MG63 (cell line): ENCODE data around the gene GOLM1. TPM values are rescaled to one million over a fixed set of nuclear protein-coding genes. Genes with fewer than 3 reads are reported as not detected.
"Not testable (repeated sequence)": the region's sequence is repeated elsewhere in the genome, so short reads cannot be mapped to it uniquely, and the experiment has no call there.

ENCODE experiments used
- DNase-seq: peaks from one replicate; pipeline ENCODE4 v3.0.0-alpha.2; 2020
- H3K27me3 ChIP-seq: fragments of 250-450 bp; sonication (Bioruptor Pico); 2 replicates; pipeline ENCODE4 v1.5.1; 2020; ENCODE audit warnings: mild to moderate bottlenecking, moderate library complexity
- H3K36me3 ChIP-seq: fragments of 250-450 bp; sonication (Bioruptor Pico); 2 replicates; pipeline ENCODE4 v1.5.1; 2020; ENCODE audit warnings: mild to moderate bottlenecking, moderate library complexity
- H3K4me3 ChIP-seq: fragments of 250-450 bp; sonication (Bioruptor Pico); 2 replicates; pipeline ENCODE4 v1.5.1; 2020; ENCODE audit warnings: mild to moderate bottlenecking, moderate library complexity
- H3K9me3 ChIP-seq: fragments of 250-450 bp; sonication (Bioruptor Pico); 2 replicates; pipeline ENCODE4 v1.5.1; 2020; ENCODE audit warnings: mild to moderate bottlenecking, moderate library complexity
- total RNA-seq: library from RNA; depleted of rRNA; stranded (reverse); fragments of >200 nt; shearing (Covaris generic); gene quantifications from 2 replicates; pipeline ENCODE4 v1.2.3, GENCODE V29; 2014; ENCODE audit warnings: low replicate concordance

Gene GOLM1
- total RNA-seq, 1 experiment from 2014 or later = 37.9 TPM

- Histone ChIP-seq H3K27me3 (no peaks in the 10 kb centered on the region), H3K9me3 (no peaks in the 10 kb centered on the region), H3K36me3 (no peaks in the 10 kb centered on the region), H3K4me3 (no peak overlapping the region)
- no peak for DNase-seq
Measured at GRCh38 chr9:86061972-86062739, 37.2 kb downstream of the GOLM1 start.

GRCh38 chr9:86057491-86057890 lies 41.9 kb downstream of the GOLM1 start:
- H3K9me3 ChIP-seq = no peaks in the 10 kb centered on the region
- H3K36me3 ChIP-seq = no peaks in the 10 kb centered on the region
- no peaks in the 10 kb centered on the region for H3K27me3 ChIP-seq
- DNase-seq = no peak
- no peak overlapping the region for H3K4me3 ChIP-seq

DNA sequence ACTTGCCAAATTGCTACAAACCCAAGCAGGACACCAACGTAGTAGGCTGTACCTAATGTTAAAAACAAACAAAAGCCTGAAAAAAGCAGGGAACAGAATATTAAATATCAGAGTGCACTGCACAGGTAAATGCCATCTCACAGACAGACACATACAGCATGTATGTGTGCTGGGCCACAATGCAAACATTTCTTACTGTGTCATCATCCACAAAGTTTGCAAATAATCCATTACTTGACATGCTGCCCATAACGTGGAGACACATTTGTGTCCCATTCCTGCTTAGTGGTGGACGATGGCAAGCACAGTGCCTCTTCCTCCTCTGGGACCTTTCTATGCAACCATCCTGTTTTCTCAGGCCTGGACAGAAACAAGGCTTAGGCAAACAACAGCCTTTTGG lies 44.7 kb downstream of the GOLM1 start:
- no peaks in the 10 kb centered on the region for H3K27me3 ChIP-seq
- no peak overlapping the region for H3K4me3 ChIP-seq
- no peaks in the 10 kb centered on the region for H3K36me3 ChIP-seq
- no peak for DNase-seq
- H3K9me3 ChIP-seq = no peaks in the 10 kb centered on the region

DNA sequence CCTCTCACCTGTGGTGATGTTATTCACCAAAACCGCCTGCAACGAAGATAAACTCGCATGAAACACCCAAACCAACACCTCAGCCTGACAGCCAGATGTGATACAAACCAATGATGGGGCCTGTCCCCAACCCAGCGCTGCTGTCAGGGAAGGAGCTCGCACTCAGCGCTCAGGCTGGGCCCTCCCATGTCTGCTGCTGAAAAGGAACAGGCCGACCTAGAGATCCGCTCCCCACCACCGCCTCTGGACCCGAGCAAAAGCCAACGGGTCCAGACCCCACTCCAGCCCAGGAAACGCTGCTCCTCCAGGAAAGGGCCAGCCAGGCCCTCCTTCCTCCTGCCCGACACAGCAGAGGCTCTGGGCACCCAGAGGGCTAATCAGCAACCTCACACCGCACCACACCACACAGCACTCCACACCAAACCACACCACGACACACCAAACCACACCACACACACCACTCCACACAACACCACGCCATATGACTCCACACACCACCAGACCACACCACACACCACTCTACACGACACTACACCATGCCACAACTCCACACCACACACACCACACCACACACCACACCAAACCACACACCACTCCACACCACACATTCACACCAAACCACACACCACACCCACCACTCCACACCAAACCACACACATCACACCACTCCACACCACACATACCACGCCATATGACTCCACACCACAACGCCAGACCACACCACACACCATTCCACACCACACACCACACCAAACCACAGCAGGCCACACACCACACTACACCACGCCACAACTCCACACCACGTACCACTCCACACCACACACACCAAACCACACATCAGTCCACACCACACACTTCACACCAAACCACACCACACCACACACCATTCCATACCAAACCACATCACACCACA lies 46.5 kb downstream of the GOLM1 start:
- no peaks in the 10 kb centered on the region for H3K27me3 ChIP-seq
- H3K36me3 ChIP-seq = no peaks in the 10 kb centered on the region
- H3K4me3 ChIP-seq = no peak overlapping the region
- no peaks in the 10 kb centered on the region for H3K9me3 ChIP-seq
- DNase-seq = no peak

- not testable (repeated sequence) for H3K4me3 ChIP-seq, H3K36me3 ChIP-seq, H3K27me3 ChIP-seq, DNase-seq, H3K9me3 ChIP-seq
Measured at GRCh38 chr9:86048018-86048742, 51.2 kb downstream of the GOLM1 start.

DNA sequence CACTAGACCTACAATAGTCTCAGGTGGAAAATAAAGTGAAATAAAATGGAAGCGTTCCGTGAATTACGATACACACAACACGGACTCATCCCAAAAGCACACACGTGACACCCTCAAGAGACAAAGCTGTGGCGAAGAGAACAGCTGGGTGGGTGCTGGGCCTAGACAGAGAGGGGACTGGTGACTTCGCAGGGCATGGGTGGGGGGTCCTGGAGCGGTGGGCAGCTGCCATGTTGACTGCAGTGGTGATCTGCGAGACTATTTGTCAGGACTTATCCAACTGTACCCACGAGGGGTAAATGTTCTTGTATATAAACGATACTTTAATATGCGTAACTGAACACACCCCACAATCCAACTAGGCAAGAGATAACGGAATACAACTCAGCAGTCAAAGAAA lies 52.0 kb downstream of the GOLM1 start:
- DNase-seq = no peak
- Histone ChIP-seq H3K36me3 (no peaks in the 10 kb centered on the region), H3K9me3 (no peaks in the 10 kb centered on the region; the same call in 1 of the 2 replicates), H3K27me3 (no peaks in the 10 kb centered on the region), H3K4me3 (no peak overlapping the region)

- H3K36me3 ChIP-seq = no peaks in the 10 kb centered on the region
- H3K27me3 ChIP-seq = no peaks in the 10 kb centered on the region
- no peak for DNase-seq
- H3K4me3 ChIP-seq = no peak overlapping the region
- H3K9me3 ChIP-seq = no peaks in the 10 kb centered on the region; the same call in 1 of the 2 replicates
Measured at GRCh38 chr9:86046930-86047341, 52.4 kb downstream of the GOLM1 start.

- no peaks in the 10 kb centered on the region; the same call in 1 of the 2 replicates for H3K9me3 ChIP-seq
- DNase-seq = no peak
- no peak overlapping the region for H3K4me3 ChIP-seq
- no peaks in the 10 kb centered on the region for H3K27me3 ChIP-seq
- H3K36me3 ChIP-seq = no peaks in the 10 kb centered on the region
Measured at GRCh38 chr9:86046071-86046636, 53.2 kb downstream of the GOLM1 start.

GRCh38 chr9:86045654-86046053 lies 53.7 kb downstream of the GOLM1 start:
- no peaks in the 10 kb centered on the region for H3K36me3 ChIP-seq
- no peaks in the 10 kb centered on the region for H3K27me3 ChIP-seq
- no peak overlapping the region for H3K4me3 ChIP-seq
- H3K9me3 ChIP-seq = no peaks in the 10 kb centered on the region; the same call in 1 of the 2 replicates
- DNase-seq = no peak

DNA sequence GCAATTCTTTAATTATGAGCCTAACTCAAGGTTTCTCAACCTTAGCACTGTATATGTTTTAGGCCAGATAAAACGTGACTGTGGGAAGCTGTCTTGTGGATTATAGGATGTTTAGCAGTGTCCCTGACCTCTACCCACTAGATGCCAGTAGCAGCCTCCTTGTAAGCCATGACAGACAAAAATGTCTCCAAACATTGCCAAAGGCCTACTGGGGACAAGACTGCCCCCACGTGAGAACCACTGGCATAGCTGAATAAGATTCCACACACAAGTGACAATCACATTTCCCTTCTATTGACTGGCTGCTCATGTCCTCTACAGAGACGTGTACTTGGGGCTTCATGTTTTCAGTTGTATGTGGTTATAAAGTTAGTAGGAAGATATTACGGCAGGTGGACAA lies 55.4 kb downstream of the GOLM1 start:
- no peaks in the 10 kb centered on the region for H3K27me3 ChIP-seq
- H3K4me3 ChIP-seq = no peak overlapping the region
- H3K9me3 ChIP-seq = no peaks in the 10 kb centered on the region; the same call in 1 of the 2 replicates
- H3K36me3 ChIP-seq = no peaks in the 10 kb centered on the region
- no peak for DNase-seq

DNA sequence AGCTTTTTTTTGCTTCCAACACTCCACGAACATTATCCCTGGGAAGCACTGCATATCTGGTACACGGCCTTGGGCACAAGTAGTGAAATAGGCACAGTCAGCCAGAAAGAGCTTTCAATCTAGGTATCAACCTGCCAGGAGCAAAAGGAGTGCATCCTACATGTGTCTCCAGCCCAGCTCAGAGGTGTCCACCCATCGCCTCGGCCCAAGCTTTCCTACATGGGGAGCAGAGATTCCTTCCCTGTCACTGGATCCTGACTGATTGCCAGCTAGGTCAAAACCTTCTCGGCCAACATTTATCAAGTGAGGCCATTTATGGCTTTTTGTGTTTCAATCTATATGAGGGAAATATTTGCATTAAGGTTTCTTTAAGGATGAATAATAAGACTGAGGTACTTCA lies 55.8 kb downstream of the GOLM1 start:
- Histone ChIP-seq H3K36me3 (no peaks in the 10 kb centered on the region), H3K9me3 (no peaks in the 10 kb centered on the region; the same call in 1 of the 2 replicates), H3K27me3 (no peaks in the 10 kb centered on the region), H3K4me3 (no peak overlapping the region)
- DNase-seq = no peak

DNA sequence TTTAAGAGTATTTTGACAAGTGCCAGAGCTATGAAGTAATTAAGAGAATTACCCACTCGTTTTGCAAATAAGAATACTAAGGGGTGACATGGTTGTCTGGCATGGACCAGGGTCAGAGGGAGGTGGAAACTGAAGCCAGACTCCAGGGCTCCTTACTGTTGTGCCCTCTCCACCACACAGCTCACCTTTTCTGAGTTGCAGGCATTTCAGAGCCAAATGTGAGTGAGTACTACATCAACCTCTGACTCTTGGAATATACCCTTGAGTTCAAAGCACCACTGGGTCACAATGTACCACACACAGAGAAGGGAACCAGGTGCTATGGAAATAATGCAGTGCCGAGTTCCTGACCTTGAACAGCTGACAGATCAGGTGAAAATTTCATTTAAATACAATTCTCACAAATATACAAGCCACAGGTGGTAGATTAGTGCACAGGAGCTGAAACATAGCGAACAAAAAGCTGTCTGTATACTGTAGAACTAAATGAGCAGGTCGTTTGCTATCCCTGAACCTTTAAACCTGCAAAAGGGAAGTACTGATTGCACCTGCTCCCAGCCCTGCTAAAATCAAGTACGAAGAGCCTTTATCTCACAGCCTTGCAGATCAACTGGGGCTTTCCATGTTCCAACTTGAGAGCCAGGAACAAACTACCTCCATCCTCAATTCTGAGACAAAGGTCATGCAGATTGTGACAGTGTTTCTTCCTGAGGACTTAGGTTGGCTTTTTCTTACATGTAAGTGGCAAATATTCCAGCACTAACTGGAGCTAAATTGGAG lies 57.0 kb downstream of the GOLM1 start:
- DNase-seq = no peak
- Histone ChIP-seq H3K9me3 (no peaks in the 10 kb centered on the region; the same call in 1 of the 2 replicates), H3K4me3 (no peak overlapping the region), H3K36me3 (no peaks in the 10 kb centered on the region), H3K27me3 (no peaks in the 10 kb centered on the region)

GRCh38 chr9:86041311-86041741 lies 58.0 kb downstream of the GOLM1 start:
- Histone ChIP-seq H3K4me3 (no peak overlapping the region), H3K27me3 (no peaks in the 10 kb centered on the region), H3K36me3 (no peaks in the 10 kb centered on the region), H3K9me3 (no peaks in the 10 kb centered on the region; the same call in 1 of the 2 replicates)
- DNase-seq = no peak

- Histone ChIP-seq H3K4me3 (no peak overlapping the region), H3K27me3 (no peaks in the 10 kb centered on the region), H3K9me3 (no peaks in the 10 kb centered on the region; the same call in 1 of the 2 replicates), H3K36me3 (no peaks in the 10 kb centered on the region)
- DNase-seq = no peak
Measured at GRCh38 chr9:86040861-86041155, 58.5 kb downstream of the GOLM1 start.

- Histone ChIP-seq H3K9me3 (no peaks in the 10 kb centered on the region), H3K4me3 (no peak overlapping the region), H3K27me3 (no peaks in the 10 kb centered on the region), H3K36me3 (no peaks in the 10 kb centered on the region)
- DNase-seq = no peak
Measured at GRCh38 chr9:86039991-86040860, 59.1 kb downstream of the GOLM1 start.
